Ureter (tissue), 1 donor: Measurements from ENCODE around the gene SMARCA2. TPM values are rescaled to one million over a fixed set of nuclear protein-coding genes. Genes with fewer than 3 reads are reported as not detected.

Experiments
- DNase-seq: peaks from one replicate; pipeline ENCODE4 v3.0.0-alpha.2; 2020; ENCODE audit warnings: low spot score
- total RNA-seq: library from RNA; stranded (reverse); gene quantifications from one replicate; pipeline ENCODE4 v1.2.4, GENCODE V29; 2023
- donor health status: DM: yes; HTN: yes; CAD: no.

SMARCA2 gene
- total RNA-seq, 1 donor from 2014 or later = 283 TPM

DNA sequence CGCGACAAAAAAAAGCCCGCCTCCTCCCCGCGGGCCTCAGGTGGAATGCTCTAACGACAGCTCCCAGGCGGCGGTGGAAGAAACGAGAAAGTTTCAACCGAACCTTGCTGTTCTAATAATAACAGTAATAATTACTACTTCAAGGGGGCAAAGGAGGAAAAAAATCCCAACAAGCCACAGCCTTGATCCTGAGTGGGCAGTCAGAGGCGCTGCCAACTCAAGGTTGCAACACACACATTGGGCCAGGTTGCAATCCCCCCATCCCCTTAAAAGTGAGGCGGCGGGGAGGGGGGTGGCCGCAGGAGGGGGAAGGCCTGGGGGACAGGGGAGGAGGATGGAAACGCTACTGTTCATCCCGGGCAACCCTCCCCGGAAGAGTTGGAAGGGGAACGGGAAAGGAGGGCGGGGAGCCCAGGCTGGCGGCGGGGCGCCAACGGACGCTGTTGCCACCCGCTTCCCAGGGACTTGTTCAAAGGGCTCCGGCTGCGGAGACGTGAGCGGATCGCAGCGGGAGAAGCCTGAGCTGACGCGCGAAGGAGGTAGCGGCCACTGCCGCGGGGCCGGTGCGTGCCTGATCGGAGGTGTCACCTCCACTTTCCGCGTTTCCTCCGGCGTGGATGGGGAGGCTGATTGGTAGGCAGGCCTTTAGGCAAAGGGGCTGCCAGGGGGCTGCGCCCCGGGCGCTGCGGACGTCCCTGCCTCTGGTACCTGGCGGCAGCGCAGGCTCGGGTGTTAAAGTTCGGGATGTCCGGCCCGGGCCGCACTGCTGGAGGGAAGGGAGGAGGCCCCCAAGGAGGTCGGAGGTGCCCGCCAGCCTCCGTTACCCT lies 647 bp downstream of the SMARCA2 start:
- DNase-seq = peak; percentile 55

- peak; percentile 90 for DNase-seq
These were observed 1.5 kb downstream of the SMARCA2 start for GRCh38 chr9:2016408-2017330.

DNA sequence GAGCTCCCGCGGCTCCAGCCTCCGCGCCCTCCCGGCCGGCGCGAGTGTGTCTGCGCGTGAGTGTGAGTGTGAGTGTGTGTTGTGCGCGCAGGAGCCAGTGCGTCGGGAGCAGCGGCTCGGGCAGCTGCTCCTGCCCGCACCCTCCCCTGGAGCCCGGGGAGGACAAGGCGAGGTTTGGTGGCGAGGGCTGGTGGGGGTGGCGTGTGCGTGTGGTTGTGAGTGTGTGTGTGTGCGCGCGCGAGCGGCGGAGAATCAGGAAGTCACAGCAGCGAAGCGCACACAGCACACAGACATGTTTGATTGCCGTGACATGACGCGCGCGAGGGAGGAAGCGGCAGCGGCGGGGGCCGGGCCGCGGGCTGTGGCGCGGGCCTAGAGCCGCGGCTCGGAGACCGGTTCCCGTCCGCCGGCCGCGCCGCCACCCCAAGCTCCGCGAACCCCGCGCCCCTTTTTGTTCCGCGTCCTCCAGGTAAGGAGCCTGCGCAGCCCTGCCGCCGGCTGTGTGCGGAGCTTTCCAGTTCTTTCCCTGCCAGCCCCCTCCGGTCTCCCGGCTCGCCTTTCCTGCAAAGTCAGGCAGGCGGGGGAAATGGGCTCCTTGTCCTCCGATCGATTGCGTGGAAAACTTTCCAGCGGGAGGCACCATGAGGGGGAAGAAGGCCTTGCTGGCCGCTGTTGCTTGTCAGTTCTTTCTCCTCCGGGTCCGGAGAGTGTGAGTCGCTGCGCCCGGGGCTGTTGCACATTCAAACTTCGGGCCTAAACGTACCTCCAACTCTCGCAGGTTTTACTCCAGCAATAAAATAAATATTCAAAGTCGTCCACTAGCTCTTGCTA lies 2.4 kb downstream of the SMARCA2 start:
- DNase-seq = peak; percentile 83

DNA sequence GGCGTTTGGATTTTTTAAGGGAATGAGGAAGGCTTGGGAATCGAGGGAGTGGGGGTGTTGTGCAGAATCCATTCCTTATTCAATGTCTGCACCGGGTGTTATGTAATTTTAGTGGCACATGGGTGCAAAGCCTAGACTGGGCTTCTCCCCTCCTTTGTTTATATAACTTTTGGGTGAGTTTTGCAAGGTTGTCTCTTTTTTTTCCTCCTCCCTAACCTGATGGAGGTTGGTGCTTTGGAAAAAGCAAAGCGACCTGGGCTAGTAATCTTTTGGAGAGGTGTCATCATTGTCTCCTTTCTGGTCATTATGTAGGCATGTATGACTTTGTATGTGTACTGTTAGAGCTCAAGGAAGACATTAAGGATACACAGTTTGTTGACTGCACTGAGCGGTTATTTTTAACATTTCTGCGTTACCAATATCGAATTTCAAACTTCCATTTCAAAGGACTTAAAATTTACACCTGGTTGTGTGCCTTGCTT lies 3.1 kb downstream of the SMARCA2 start:
- DNase-seq = no peak

- no peak for DNase-seq
These were observed 3.8 kb downstream of the SMARCA2 start for GRCh38 chr9:2018764-2019558.

DNA sequence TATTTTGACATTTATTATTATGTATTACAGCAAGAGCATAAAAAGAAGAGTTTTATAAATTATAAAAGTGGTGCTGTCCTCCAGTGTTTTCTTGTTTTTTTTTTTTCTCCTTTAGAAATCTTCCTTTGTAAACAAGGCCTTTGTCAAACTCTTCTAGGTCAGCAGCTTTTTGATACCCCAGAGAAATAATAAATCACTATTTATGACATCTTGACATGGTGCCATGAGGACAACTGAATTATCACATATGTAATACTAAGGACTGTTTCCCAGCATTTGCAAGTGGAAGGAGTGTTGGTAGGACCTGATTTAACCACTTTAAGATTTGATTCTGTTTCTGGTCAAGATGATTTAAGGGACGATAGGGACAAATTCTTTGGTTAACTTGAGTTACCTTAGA lies 4.6 kb downstream of the SMARCA2 start:
- DNase-seq = no peak

GRCh38 chr9:2021731-2022130 lies 6.6 kb downstream of the SMARCA2 start:
- no peak for DNase-seq

DNA sequence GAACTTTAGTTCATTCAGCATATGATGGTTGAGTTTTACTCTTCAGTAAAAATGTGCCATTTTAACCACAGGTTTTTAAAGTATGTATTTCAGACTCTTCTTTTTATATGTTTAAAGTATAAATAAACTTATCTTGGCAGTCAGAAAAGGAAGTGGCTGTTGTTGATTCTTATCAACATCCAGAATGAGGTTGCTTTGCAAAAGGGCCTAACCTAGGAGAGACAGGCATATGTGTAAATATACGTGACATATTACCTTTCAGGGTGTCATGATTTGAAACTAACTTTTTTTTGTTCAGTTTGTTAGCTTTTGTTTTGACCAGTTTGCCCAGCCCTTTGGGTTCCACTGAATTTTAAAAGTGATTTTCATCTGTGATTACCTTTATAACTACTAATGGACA lies 7.4 kb downstream of the SMARCA2 start:
- DNase-seq = no peak

DNA sequence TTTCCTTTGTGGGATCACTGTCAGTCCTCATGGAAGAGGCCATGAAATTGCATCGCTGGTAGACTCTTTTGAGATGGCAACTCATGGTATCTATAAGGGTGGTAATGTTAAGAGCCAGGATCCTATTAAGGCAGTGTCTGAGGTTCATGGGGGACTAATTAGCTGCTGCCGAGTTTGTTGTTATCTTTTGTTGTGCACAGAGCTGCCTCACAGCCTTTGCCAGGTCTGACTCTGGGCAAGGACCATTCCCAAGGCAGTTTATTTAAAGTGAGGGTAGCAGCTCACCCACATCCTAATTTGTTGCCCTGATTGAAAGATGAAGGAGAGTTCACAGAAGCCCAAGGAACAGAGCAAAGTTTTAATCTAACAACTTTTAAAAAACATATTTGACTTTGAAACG lies 7.9 kb downstream of the SMARCA2 start:
- DNase-seq = no peak

DNA sequence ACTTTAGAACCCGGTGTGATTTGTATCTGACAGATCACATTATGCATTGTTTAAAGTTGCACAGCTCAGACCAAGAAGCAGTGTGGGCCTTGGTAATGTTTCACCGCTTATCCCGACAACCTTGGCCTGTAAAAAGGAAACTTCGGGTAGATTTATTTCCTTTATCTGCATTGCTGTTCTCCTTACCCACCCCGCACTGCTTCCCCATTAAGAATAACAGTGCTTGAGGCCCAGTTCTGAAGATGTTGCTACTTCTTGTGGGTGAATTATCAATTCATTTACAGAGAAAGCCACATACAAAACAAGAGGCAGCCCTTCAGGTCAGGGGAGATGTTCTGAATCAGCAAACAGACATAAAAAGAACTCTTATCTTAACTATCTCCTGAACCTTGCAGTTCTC lies 8.4 kb downstream of the SMARCA2 start:
- DNase-seq = no peak

GRCh38 chr9:2024888-2025782 lies 10.0 kb downstream of the SMARCA2 start:
- no peak for DNase-seq

DNA sequence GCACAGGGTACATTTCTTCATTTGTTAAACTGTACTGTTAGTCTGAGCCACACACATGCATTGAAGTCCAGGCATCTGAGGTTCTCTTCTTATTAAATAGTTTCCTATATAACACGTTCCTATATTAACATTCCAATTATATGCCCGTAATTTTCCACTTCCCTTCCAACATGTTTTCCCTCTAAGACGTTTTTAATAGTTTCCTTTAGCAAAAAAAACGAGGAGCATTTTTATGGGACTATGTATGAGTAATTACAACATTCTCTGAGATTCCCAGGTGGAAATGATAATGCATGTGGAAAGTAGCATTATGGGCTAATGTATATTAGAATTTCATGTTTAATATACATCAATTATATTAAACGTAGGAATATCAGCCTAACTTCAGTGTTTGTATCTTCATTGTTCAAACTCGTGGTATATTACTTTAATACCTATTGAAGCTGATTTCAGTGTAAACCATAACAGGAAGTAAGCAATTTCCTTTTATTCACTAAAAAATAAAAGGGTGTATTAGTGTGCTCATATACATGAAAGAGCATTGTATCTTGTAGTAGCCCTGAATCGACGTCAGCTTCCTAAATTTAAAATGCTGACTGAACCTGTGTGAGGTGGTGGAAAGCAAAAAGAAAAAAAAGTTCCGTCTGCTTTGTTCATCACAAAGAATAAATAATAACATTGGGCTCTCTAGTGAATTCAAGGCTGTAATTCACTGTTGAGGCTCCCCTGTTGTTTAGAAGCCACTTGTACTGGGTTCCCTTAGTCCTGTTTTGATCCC lies 11.3 kb downstream of the SMARCA2 start:
- DNase-seq = no peak

DNA sequence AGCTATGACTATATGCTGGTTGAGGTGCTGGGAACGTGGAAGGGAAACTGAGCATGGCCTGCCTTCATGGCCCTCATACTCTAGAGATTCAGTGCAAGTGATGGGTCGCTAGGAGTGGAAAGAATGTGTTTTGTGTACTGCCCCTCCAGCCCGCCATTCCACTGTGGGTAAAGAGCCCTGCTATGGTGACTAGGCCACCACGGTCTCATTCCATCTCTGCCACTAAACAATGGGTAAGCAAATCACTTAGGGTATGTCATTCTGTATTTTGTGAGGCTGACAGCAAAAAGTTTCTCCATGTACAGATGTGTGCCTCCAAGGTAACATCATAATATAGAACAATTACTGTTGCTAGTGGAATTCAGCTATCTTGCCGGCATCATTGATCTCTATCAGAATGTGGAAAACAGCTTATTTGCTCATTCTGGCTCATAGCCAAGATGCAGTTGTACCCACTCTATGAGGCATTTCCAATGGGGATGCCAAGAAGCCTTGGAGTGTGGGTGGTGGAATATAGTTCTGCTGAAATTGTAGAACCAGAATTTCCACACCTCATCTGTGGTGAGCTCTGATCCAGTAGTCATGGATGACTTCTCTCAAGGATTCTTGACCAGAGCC lies 12.5 kb downstream of the SMARCA2 start:
- no peak for DNase-seq

DNA sequence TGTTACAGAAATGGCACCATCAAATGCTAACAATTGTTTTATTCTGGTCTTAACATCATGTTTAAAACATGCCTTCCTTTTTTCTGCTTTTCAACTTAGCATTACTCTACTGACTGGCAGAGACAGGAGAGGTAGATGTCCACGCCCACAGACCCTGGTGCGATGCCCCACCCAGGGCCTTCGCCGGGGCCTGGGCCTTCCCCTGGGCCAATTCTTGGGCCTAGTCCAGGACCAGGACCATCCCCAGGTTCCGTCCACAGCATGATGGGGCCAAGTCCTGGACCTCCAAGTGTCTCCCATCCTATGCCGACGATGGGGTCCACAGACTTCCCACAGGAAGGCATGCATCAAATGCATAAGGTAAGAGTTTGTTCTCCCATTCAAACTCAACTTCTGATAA lies 13.7 kb downstream of the SMARCA2 start:
- DNase-seq = no peak

DNA sequence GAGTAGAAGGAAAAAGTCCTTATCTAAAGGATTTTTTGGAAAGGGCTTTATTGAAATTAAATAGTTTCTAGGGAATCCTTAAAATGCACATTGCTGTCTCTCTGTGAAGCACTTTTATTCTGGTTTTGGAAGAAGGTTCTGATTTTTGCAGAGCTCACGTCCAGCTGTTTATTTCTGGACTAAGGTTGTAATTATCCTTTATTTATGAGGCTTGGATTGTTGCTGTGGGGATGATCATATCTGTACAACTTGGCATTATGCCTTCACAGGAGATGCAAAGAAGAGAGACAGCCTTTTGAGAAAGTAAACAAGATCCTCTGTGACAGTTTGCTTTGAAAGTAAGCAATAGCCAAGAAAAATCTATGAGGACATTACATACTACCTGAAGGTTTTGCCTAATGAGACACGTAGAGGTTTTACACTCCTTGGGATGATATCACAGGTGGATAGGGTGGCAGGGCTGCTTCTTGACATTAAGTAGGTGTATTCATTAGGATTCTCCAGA lies 14.6 kb downstream of the SMARCA2 start:
- no peak for DNase-seq

GRCh38 chr9:2032234-2032633 lies 17.1 kb downstream of the SMARCA2 start:
- DNase-seq = no peak

GRCh38 chr9:2036844-2037243 lies 21.7 kb downstream of the SMARCA2 start:
- no peak for DNase-seq
